BLaER1 treated with 17β-estradiol and CSF1 and Interleukin-3, amounts not matched to agents 10 nM and 100 nM (cell line): ENCODE measurements around the gene TLDC2.

Experiments
- H3K27ac ChIP-seq, 11 experiments: shearing (Covaris generic); formaldehyde crosslinking; 2 replicates each; pipeline ENCODE4 v1.8.1; 2022
- H3K27me3 ChIP-seq, 11 experiments: shearing (Covaris generic); formaldehyde crosslinking; 2 replicates each; pipeline ENCODE4 v1.8.1; 2022
- H3K36me3 ChIP-seq, 11 experiments: shearing (Covaris generic); formaldehyde crosslinking; 2 replicates each; pipeline ENCODE4 v1.8.1; 2022
- H3K4me1 ChIP-seq, 10 experiments: shearing (Covaris generic); formaldehyde crosslinking; 2 replicates each; pipeline ENCODE4 v1.8.1; 2022
- H3K4me2 ChIP-seq, 11 experiments: shearing (Covaris generic); formaldehyde crosslinking; 2 replicates each; pipeline ENCODE4 v1.8.1; 2022
- H3K4me3 ChIP-seq, 10 experiments: shearing (Covaris generic); formaldehyde crosslinking; 2 replicates each; pipeline ENCODE4 v1.8.1; 2022
- H3K9ac ChIP-seq, 11 experiments: shearing (Covaris generic); formaldehyde crosslinking; 2 replicates each; pipeline ENCODE4 v1.8.1; 2022
- H3K9me3 ChIP-seq, 11 experiments: shearing (Covaris generic); formaldehyde crosslinking; replicated peaks in 1 of 11; 2 replicates each; pipeline ENCODE4 v1.8.1; 2022
- H4K20me1 ChIP-seq, 11 experiments: shearing (Covaris generic); formaldehyde crosslinking; 2 replicates each; pipeline ENCODE4 v1.8.1; 2022
- Cebpa-rat ChIP-seq, 11 experiments: shearing (Covaris generic); IDR thresholded peaks; 2 replicates each; pipeline ENCODE4 v1.8.1; 2022

TLDC2 gene

GRCh38 chr20:36854348-36855240 is 21.3 kb upstream of the TLDC2 start:
- Histone ChIP-seq H3K27ac (peak overlapping the region in 9 of 11 experiments; percentile 14 to 66 (median 42); a peak in 13 of 22 replicates), H3K4me1 (peaks cover 71 to 96% (median 90%) of the 10 kb centered on the region in 10 experiments), H3K36me3 (peaks cover 21 to 63% (median 39%) of the 10 kb centered on the region in 11 experiments), H3K4me3 (no peak overlapping the region), H3K9me3 (peaks cover 7 to 22% (median 17%) of the 10 kb centered on the region in 11 experiments; a peak in 20 of 22 replicates), H3K27me3 (no peaks in the 10 kb centered on the region), H3K9ac (peak overlapping the region; percentile 20 to 72 (median 36); a peak in 17 of 22 replicates), H3K4me2 (peak overlapping the region; percentile 36 to 98 (median 86); a peak in 21 of 22 replicates), H4K20me1 (peaks cover 56 to 81% (median 72%) of the 10 kb centered on the region in 11 experiments; a peak in 21 of 22 replicates)
- TF ChIP-seq Cebpa-rat (IDR thresholded peaks at IDR 0.05) = no peak

- TF ChIP-seq Cebpa-rat (IDR thresholded peaks at IDR 0.05) = no peak
- H3K27ac ChIP-seq = peak overlapping the region in 7 of 11 experiments; percentile 7 to 66 (median 51); a peak in 5 of 22 replicates
- no peak overlapping the region for H3K4me3 ChIP-seq
- H3K4me2 ChIP-seq = peak overlapping the region; percentile 36 to 98 (median 86); a peak in 20 of 22 replicates
- H3K36me3 ChIP-seq = peaks cover 21 to 65% (median 40%) of the 10 kb centered on the region in 11 experiments
- peak overlapping the region in 6 of 11 experiments; percentile 28 to 58 (median 42); a peak in 5 of 22 replicates for H3K9ac ChIP-seq
- peaks cover 63 to 88% (median 79%) of the 10 kb centered on the region in 11 experiments; a peak in 21 of 22 replicates for H4K20me1 ChIP-seq
- peaks cover 7 to 21% (median 17%) of the 10 kb centered on the region in 11 experiments; a peak in 20 of 22 replicates for H3K9me3 ChIP-seq
- peaks cover 71 to 96% (median 90%) of the 10 kb centered on the region in 10 experiments for H3K4me1 ChIP-seq
- H3K27me3 ChIP-seq = no peaks in the 10 kb centered on the region
Observed at GRCh38 chr20:36855241-36855657, 20.7 kb upstream of the TLDC2 start.

DNA sequence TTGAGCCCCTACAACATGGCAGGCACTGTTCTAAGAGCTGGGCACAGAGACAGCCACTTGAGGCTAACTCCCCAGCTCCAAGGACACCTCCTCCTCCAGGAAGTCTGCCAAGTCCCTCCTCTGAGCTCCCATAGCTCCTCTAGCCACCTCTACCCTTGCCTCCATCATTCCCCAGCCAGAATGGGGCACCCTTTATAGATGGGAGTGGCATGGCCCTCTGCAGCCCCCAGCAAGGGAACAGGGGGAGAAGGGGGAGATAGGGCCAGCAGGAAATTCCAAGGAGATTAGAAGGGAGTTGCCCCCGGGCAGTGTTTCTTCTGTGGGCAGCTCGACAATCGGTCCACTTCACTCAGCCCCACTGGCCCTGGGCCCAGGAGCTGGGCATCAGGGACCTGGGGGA is 19.7 kb upstream of the TLDC2 start:
- no peaks in the 10 kb centered on the region for H3K27me3 ChIP-seq
- no peak overlapping the region for H3K4me3 ChIP-seq
- peaks cover 0 to 12% (median 11%) of the 10 kb centered on the region in 11 experiments; a peak in 17 of 22 replicates for H3K9me3 ChIP-seq
- H3K36me3 ChIP-seq = peaks cover 17 to 59% (median 32%) of the 10 kb centered on the region in 11 experiments
- peaks cover 72 to 96% (median 88%) of the 10 kb centered on the region in 11 experiments; a peak in 21 of 22 replicates for H4K20me1 ChIP-seq
- H3K4me1 ChIP-seq = peaks cover 77 to 99% (median 95%) of the 10 kb centered on the region in 10 experiments
- peak overlapping the region; percentile 27 to 67 (median 52); a peak in 19 of 22 replicates for H3K9ac ChIP-seq
- peak overlapping the region; percentile 59 to 98 (median 86) for H3K4me2 ChIP-seq
- no peak for TF ChIP-seq Cebpa-rat (IDR thresholded peaks at IDR 0.05)
- peak overlapping the region; percentile 12 to 66 (median 56); a peak in 19 of 22 replicates for H3K27ac ChIP-seq

DNA sequence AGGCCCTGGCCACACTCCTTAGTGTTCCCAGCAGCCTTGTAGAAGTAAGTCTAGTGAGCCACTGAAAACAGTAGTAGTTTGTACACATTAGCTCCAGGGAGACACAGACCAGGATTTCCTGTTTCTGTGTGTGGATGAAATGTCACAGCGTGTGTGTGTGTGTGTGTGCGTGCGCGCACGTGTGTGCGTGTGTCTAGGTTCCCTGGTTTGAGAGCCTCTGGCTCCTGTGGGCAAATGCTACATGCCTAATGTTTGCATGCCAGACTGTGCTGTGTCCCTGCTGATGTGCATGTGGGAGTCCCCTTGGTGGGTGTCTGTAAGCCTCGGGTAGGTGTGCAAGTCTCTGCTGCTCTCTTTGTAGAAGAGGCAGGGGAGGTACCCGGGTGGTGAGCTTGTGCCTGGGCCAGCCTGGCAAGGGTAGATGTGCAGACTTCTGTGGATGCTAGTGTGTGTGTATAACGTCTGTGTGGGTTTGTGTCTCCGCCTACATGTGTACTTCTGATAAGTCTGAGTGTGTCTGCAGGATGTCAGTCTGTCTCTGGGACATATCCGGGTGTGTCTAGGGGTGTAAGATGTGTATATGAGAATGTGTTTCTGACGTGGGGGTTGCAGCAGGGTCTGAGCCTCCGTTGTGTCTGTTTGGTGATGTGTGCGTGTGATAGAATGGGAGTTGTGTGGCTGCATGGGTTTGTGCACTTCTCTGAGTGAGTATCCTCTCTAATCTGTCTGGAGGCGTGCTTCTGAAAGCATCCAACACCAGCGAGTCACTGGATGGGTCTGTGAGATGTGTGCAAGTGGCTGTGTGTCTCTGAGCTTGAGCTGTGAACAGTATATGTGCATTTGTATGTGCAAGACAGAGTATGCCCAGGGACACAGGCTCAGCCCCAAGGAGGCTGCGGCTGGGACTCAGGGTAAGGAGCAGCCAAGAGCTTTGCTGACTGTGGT is 19.0 kb upstream of the TLDC2 start:
- Histone ChIP-seq H3K4me2 (peak overlapping the region; percentile 59 to 98 (median 86)), H3K27ac (peak overlapping the region; percentile 12 to 66 (median 56); a peak in 19 of 22 replicates), H3K9me3 (peaks cover 0 to 5% (median 3%) of the 10 kb centered on the region in 11 experiments; a peak in 6 of 22 replicates), H4K20me1 (peaks cover 80 to 97% (median 90%) of the 10 kb centered on the region in 11 experiments; a peak in 21 of 22 replicates), H3K4me1 (peaks cover 85 to 99% (median 96%) of the 10 kb centered on the region in 10 experiments), H3K36me3 (peaks cover 10 to 51% (median 24%) of the 10 kb centered on the region in 11 experiments), H3K27me3 (no peaks in the 10 kb centered on the region), H3K4me3 (no peak overlapping the region), H3K9ac (peak overlapping the region; percentile 27 to 67 (median 52); a peak in 19 of 22 replicates)
- TF ChIP-seq Cebpa-rat (IDR thresholded peaks at IDR 0.05) = no peak

DNA sequence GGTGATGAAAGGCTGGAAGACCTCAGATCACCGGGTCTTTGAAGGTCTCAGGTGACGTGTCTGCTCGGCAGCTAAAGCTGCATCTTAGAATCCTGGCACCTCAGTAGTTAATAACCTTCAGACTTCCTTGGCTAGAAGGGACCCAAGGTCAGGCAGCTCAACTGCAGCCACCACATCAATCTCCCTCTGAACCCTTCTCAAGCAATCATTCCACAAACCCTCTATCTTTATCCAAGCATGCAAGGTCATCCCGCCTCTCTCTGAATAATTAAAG is 16.7 kb upstream of the TLDC2 start:
- Histone ChIP-seq H4K20me1 (peaks cover 75 to 86% (median 81%) of the 10 kb centered on the region in 11 experiments; a peak in 21 of 22 replicates), H3K9ac (peak overlapping the region in 8 of 11 experiments; percentile 20 to 99 (median 94); a peak in 10 of 22 replicates), H3K27me3 (no peaks in the 10 kb centered on the region), H3K4me3 (no peak overlapping the region), H3K36me3 (peaks cover 0 to 33% (median 12%) of the 10 kb centered on the region in 11 experiments; a peak in 12 of 22 replicates), H3K9me3 (no peaks in the 10 kb centered on the region), H3K4me1 (peaks cover 76 to 86% (median 81%) of the 10 kb centered on the region in 10 experiments), H3K27ac (peak overlapping the region in 5 of 11 experiments; percentile 7 to 96 (median 23); a peak in 4 of 22 replicates), H3K4me2 (peak overlapping the region; percentile 88 to 98 (median 95))
- no peak for TF ChIP-seq Cebpa-rat (IDR thresholded peaks at IDR 0.05)

GRCh38 chr20:36859700-36860330 is 16.1 kb upstream of the TLDC2 start:
- H3K9ac ChIP-seq = peak overlapping the region in 10 of 11 experiments; percentile 20 to 99 (median 94); a peak in 17 of 22 replicates

GRCh38 chr20:36860339-36860738 is 15.6 kb upstream of the TLDC2 start:
- Histone ChIP-seq H3K27ac (peak overlapping the region in 9 of 11 experiments; percentile 25 to 97 (median 94); a peak in 7 of 22 replicates), H3K9me3 (no peaks in the 10 kb centered on the region), H3K9ac (peak overlapping the region in 10 of 11 experiments; percentile 88 to 99 (median 96); a peak in 17 of 22 replicates), H4K20me1 (peaks cover 63 to 75% (median 70%) of the 10 kb centered on the region in 11 experiments; a peak in 21 of 22 replicates), H3K36me3 (peaks cover 0 to 27% (median 12%) of the 10 kb centered on the region in 11 experiments; a peak in 12 of 22 replicates), H3K27me3 (no peaks in the 10 kb centered on the region), H3K4me3 (peak overlapping the region in 8 of 10 experiments; percentile 81 to 99 (median 93); a peak in 12 of 20 replicates), H3K4me2 (peak overlapping the region; percentile 88 to 98 (median 95)), H3K4me1 (peaks cover 65 to 85% (median 79%) of the 10 kb centered on the region in 10 experiments)
- no peak for TF ChIP-seq Cebpa-rat (IDR thresholded peaks at IDR 0.05)

More at GRCh38 chr20:36859700-36860330, 16.1 kb upstream of the TLDC2 start:
- TF ChIP-seq Cebpa-rat (IDR thresholded peaks at IDR 0.05) = no peak
- peak overlapping the region in 3 of 10 experiments; percentile 3 to 99 (median 6); a peak in 3 of 20 replicates for H3K4me3 ChIP-seq
- H3K27me3 ChIP-seq = no peaks in the 10 kb centered on the region
- peaks cover 69 to 80% (median 76%) of the 10 kb centered on the region in 11 experiments; a peak in 21 of 22 replicates for H4K20me1 ChIP-seq
- peak overlapping the region in 7 of 11 experiments; percentile 7 to 97 (median 40); a peak in 4 of 22 replicates for H3K27ac ChIP-seq
- H3K9me3 ChIP-seq = no peaks in the 10 kb centered on the region
- H3K4me2 ChIP-seq = peak overlapping the region; percentile 88 to 98 (median 95)
- H3K4me1 ChIP-seq = peaks cover 70 to 86% (median 81%) of the 10 kb centered on the region in 10 experiments
- H3K36me3 ChIP-seq = peaks cover 0 to 33% (median 12%) of the 10 kb centered on the region in 11 experiments; a peak in 12 of 22 replicates
